ENCODE measurements around the gene PSMD13.

Gene PSMD13

DNA sequence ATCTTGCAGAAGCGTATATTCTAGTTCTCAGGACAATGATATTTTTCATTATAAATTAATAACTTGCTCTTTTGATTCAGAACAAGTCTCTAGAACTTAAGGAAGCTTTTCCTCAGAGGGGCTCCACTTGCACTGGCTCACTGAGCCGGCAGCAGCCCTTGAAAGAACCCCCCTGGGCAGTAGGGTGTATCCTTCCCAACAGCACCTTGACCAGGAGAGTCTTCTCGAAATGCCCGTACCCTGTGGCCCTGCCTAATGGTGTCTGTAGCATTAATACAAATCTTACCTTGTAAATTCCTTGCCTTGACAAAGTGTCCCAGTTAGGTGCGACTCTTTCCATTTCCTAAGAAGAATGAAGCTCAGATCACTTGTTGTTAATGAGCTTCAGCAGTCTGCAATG, 13.5 kb downstream of the PSMD13 start:
- no peak for DNase-seq (ENCODE audit: low spot score)

DNA sequence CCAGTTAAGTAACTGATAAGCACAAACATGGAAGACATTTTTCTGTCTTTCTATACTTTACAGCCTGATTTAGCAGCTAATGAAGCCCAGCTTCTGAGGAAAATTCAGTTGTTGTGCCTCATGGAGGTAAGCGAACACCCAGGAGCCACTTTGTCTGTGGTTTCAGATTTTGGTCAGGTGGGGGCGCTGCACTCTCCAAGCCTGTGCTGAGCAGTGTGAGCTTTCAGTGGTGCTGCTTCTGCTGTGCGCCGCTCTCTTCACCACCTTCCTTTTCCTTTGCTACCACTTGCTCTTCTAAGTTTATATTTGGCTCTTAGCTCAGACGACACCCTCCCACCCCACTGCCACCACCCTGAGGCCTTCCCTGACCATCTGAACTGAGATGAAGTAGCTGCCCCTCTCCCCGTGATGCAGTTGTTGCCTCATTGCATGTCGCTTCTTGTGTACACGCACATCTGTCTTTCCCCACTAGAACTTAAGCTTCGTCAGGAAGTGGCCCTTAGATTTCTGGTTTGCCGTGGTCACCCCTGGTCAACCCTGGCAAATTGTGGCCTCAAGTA, 14.0 kb downstream of the PSMD13 start:
- DNase-seq (ENCODE audit: low spot score) = no peak

DNA sequence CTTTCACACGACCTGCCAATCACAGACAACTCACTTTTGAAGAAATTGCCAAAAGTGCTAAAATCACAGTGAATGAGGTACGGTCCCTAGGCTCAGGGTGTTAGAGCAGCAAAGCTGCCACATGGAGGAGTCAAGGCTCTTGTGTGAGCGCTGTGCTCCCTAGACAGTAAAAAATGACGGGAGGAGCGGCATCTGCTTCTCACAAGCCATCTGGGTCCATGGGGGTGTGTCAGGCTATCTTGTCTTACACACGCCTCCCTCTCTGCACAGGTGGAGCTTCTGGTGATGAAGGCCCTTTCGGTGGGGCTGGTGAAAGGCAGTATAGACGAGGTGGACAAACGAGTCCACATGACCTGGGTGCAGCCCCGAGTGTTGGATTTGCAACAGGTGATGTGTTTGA, 14.8 kb downstream of the PSMD13 start:
- no peak for DNase-seq (ENCODE audit: low spot score)

DNA sequence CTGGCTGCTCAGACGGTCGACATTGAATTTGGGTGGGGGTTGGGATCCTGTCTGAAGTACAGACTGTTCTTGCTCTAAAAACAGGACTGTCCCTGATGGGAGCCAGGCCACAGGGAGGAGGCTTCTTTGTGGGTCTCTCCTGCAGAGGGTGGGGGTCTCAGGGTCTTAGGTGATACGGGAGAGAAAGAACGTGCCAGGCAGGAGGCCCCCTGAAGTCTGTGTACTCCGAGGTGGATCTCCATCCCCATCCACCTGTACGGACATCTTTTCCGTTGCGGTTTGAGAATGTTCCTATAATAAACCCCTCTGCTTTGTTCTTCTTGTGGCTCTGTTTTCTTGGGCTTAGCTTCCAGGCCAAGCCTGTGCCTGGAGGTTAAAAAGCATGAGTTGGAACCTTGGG, 15.9 kb downstream of the PSMD13 start:
- no peak for DNase-seq (ENCODE audit: low spot score)

DNA sequence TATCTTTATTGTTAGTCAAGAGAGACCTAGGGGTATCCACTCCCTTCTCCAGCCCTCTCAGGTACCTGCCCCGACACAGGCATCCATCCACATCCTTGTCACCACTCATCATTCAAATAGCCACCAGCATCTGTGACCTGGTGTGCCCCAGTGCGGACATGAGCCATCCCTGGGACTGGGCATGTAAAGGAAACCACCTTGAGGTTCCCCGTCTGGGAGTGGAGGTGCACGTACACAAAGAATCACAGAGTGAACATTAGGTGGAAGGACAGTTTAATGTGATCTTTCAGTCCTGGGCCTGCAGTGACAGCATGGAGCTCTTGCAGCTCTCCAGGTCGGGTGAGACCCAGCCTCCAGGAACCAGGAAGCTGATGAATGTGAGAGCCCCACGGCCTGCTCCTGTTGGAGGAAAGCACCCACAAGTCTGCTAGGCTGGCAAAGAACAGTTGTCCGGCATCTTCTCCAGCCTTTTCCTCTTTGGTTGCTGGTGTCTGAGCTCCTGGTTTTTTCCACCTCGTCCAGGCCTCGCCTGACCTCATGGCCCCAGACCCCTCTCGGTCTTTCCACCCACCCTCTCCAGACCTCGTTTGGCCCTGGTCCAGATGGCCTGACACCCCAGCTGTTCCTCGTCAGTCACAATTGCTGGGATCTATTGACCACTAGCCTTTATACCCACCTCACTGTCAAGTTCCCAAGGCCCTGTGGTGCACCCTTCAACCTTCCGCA, 16.5 kb downstream of the PSMD13 start:
- DNase-seq (ENCODE audit: low spot score) = no peak

DNA sequence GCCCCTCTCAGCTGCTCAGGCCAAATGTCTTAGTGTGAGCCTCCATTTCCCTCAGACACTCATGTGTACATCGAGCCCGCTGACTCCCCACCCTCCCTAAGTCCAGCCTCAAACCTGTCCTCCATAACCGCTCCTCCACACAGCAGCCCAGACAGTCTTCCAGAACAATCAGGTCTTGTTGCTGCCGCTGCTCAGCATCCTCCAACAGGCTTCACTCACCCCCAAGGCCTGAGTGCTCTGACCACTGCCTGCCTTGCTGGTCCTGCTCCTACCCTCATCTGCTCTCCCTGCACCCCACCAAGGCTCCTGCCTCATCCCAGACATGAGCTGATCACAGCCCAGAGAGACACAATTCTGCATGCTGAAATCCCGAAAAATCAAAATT, 17.1 kb downstream of the PSMD13 start:
- no peak for DNase-seq (ENCODE audit: low spot score)

DNA sequence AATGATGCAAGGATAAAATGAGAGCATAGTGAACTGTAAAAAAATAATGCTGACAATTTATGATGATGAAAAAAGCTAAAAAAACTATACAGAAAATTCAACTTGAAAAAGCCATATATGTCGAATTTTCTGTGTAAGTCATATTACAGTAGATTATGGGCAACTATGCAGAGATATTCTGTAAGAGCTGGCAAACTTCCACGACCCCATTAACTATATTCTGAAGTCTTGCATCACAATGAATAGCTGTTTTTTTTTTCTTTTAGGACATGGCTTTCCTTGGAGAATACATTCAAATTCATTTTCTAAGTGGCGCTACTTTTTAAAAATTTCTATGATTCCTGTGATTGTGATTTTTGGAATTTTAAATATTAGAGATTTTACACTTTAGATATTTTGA, 18.4 kb downstream of the PSMD13 start:
- DNase-seq (ENCODE audit: low spot score) = no peak

DNA sequence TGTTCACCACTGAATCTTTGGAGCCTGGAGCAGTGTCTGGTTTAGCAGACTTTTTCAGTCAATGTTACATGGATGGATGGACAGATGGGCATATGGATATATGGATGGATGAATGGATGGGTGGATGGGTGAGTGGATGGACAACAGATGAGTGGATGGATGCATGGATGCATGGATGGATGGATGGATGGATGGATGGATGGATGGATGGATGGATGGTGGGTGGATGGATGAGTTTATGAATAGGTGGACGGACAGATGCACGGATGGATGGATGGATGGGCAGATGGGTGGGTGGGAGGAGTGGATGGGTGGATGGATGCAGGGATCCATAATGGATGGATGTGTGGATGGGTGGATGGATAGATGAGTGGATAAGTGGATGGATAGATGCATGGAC, 19.0 kb downstream of the PSMD13 start:
- no peak for DNase-seq (ENCODE audit: low spot score)

DNA sequence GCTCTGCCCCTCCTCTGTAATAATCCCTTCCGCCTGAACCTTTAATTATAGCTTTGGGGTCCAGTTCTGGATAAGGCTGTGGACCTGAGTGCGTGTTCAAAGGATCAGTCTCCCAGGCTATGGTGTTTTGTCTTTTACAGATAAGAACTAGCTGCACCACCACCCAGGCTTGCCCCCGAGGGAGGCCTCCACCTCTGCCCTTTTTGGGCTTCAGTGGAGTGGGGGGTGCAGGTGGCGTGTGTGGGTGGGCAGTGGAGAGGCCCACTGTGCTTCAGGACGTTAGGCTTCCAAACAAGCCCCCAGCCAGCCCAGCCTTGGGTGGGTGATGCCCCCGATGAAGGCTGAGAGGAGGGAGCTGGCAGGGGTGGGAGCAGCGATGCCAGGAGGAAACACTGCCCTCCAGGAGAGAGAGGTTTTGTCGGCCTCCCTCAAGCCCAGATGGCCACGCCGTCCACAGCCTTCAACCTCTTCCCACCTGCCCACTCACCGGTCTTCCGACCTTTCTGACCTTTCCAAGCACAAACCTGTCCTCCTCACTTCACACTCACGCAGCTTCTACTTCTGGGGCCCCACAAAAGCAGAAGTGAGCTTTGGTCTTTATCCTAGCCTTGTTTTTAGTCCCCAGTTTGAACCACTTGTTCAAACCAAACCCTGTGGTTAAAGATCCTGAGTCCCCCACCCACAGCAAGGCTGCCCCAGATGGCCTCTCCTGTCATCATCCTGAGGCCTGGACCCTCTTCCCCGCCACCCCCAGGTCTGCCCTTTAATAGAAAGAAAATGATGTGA, 20.4 kb downstream of the PSMD13 start:
- DNase-seq (ENCODE audit: low spot score) = no peak

DNA sequence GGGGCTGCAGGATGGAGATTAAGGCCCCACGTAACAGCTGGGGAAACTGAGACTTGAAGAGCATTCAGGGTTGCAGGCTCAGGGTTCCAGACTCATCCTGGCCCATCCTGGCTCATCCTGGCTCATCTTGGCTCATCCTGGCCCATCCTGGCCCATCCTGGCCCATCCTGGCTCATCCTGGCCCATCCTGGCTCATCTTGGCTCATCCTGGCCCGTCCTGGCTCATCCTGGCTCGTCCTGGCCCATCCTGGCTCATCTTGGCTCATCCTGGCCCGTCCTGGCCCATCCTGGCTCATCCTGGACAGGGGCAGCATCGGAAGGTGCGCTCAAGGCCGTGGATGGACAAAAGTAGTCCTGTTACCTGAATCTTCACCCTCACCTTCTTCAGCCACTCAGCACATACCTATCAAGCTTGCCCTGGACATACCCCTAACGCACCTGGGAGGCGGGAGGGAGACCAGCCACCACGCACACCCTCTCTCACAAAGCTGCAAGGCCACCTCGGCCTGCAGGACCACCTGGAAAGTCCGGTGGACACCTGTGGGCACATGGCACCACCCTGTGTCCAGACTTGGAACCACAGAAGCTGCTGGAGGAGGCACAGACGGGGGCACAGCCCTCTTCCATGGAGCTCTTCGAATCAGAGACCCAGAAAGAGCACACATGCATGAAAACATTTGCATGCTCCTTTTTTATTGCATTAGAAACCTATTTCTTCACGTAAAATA, 21.2 kb downstream of the PSMD13 start:
- no peak for DNase-seq (ENCODE audit: low spot score)

DNA sequence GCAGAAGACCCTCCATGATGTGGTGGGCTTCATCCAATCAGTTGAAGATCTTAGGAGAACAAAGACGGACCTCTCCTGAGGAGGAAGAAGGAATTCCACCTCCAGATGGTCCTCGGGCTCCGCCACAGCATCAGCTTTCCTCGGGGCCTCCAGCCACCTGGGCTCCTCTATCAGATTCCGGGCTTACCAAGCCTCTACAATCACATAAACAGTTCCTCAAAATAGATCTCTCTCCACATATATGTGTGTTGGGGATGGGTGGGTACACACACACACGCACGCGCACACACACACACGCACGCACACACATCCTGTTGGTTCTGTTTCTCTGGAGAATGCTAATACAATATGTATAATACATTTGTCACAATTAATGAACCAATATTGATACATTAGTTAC, 22.6 kb downstream of the PSMD13 start:
- no peak for DNase-seq (ENCODE audit: low spot score)

DNA sequence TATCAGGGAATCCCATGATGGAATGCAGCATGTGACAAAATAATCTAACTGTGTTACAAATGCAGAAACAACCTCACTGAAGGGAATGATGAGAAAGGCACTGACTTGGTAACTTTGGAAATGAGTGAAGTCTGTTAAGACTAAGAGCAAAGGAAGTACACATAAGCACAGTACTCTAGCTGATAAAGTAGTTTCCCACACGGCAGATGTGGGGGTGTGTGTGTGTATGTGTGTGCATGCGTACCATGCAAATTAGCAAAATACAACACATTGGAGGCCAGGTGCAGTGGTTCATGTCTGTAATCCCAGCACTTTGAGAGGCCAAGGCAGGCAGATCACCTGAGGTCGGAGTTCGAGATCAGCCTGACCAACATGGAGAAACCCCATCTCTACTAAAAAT, 24.8 kb downstream of the PSMD13 start:
- no peak for DNase-seq (ENCODE audit: low spot score)

DNA sequence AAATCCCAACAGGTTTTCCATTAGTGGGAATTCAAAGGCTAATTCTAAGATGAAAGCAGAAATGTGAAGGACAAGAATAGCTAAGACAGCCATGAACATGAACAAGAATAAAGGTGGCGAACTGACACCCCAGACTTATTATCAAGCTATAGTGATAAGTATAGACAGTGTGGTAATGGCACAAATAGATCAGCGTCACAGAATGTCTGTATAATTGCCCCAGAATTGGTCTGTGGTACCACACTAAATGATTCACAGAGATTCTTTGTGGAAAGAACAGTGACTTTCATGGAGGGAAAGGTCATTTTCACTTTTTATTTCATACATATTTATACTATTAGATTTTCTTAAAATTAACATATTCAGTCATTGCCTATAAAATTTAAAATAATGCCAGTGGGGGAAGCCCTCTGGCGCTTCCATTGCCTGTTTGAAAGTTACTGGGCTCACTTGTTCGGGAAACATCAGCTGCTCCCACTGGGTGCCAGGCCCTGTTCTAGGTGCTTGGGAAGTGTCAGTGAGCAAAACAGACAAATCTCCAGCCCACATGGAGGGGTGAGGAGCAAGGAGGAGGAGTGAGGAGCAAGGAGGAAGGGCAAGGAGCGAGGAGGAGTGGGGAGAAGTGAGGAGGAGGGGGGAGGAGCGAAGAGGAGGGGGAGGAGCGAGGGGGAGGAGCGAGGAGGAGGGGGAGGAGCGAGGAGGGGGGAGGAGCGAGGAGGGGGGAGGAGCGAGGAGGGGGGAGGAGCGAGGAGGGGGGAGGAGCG, 30.1 kb downstream of the PSMD13 start:
- DNase-seq (ENCODE audit: low spot score) = no peak

DNA sequence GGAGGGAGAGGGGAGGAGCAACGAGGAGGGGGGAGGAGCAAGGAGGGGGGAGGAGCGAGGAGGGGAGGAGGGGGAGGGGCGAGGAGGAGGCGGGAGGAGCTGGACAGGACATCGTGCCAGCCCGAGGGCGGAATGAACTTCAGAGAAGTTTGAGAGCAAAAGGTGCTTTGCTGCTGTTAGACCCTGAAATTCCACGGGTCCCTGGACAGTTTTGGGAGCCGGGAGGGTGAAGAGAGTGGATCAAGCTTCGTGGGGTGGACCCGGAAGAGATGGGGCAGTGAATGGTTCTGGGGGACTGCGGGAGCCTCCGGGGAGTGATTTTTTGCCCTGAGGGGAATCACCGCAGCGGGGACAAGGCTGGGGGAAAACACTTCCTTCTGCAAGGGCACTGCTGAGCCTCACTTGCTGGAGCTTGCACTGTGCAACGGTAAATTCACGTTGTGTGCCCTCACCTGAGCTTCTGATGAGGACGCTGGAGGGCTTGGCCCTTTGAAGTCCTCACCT, 30.8 kb downstream of the PSMD13 start:
- no peak for DNase-seq (ENCODE audit: low spot score)

DNA sequence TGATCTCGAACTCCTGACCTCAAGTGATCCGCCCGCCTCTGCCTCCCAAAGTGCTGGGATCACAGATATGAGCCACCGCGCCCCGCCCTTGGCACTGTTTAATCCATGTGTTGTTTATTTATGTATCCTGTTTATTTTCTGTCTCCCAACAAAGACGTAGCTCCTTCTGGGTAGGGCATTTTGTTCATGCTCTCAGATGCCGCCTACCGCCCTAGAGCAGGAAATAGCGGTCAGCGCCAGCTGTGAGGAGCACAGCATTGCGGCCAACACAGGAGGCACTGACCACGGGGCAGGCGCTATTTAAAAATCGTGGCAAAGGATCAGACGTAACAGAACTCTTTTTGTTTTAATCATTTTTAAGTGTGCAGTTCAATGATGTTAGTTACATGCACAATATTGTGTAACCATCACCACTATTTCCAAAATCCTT, 32.0 kb downstream of the PSMD13 start:
- DNase-seq (ENCODE audit: low spot score) = peak; percentile 30

DNA sequence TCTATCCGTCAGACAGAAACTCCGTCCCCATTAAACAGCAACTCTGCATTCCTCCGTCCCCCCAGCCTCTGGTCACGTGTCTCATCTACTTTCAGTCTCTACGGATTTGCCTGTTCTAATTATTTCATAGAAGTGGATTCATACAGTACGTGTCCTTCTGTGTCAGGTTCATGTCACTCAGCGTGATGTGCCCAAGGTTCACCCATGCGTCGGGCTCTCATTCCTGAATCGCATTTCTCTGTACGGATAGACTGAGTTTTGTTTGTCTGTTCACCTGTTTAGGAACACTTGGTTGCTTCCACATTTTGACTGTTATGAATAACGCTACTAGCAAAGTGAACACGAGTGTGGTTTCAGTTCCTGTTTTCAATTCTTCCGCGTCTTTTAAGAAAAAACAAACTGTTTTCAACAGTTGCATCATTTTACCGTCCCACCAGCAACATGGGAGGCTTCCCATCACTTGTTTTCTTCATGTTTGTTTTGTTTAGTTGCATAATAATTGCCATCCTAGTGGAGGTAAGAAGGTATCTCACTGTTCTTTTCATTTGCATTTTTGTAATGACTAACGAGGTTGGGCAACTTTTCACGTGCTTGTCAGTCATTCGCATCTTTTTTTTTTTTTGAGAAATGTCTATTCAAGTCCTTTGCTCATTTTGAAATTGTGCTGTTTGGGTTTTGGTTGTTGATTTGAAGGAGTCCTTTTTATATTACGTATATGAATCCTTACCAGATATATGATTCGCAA, 32.5 kb downstream of the PSMD13 start:
- DNase-seq (ENCODE audit: low spot score) = peak; percentile 25

DNA sequence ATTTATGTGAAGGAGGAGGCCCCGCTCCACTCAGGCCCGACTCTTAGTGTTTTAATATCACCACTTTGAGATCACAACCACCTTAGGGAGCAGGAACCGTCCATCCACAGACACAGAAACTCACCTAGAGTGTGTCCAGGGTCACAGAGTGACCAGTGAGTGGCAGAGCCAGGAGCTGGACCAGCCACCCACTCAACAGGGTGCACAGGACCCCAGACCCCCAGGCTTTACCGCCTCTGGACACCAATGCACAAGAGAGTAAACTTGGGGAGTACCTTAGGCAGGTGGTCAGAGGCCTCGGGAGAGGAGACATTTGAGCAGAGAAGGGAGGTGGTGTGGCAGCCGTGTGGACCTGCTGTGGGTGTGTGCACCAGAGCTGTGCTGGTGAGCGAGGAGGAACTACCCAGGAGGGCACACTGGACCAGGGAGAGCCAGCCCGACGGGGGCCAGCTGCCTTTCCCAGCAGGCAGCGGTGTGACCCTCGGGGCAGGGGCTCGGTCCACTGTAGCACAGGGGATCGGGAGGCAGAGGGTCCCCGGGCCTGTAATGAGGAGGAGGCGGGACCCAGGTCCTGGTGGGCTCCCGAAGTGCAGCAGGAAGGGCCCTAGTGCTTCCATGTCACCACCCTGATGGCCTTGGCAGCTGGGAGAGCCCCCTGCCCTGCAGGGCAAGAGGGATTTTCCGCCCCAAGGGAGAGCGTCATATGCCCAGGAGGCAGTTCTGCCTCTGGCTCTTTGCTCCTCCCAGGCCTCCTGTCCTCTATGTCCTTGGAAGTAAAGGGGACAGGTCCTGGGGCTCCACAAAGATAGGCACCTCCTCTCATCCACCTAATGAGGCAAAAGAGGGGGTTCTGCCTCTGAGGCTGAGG, 33.9 kb downstream of the PSMD13 start:
- DNase-seq (ENCODE audit: low spot score) = no peak

DNA sequence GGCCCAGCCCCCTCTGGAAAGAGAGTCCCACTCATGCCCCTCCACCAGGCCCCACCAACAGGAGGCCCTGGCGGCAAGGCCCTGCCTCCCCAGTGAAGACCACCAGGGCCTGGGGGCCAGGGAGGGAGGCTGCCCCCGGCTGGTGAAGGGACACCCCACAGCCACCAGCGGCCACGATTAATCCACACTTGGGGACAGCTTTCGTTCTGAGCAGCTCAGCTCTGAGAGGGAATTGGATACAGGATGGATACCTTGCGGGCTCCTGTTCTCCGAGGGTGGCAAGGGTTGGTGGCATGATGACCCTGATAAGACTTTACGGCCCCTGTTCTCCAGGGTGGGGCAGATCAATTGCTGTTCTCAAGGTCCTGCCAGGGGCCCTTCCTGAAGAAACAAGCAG, 34.5 kb downstream of the PSMD13 start:
- DNase-seq (ENCODE audit: low spot score) = no peak

DNA sequence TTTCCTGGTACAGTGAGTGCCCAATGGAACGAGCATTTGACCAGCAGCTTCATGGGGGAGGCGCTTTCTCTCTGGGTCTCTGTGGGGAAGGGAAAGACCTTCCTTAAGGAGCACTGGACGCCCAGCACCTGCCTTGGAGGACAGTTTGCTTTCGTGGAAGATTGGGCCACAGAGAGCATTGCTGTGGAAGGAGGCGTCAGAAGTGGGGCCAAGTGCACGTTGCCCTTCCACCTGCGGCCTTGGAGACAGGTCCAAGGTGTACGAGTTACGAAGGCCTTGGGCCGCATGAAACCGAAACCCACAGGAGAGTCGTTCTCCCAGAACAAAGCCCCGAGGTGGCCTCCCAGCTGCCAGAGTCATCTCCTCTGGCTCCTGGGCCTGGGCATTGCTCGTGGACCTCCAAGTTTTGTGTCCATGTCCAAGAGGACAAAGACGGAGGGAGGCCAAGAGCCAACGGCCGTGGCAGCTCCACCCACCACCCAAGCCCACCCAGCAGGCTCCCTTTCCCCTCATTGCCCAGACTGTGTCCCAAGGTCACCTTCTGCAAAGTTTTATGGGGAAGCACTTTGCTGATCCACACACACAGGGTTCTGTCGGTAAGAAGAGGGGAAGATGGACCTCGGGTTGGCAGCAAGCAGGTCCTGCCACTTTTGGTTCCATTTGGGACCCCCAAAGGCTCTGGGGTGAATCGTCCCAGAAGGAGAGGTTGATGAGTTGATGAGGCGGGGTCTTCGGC, 35.6 kb downstream of the PSMD13 start:
- DNase-seq (ENCODE audit: low spot score) = no peak

DNA sequence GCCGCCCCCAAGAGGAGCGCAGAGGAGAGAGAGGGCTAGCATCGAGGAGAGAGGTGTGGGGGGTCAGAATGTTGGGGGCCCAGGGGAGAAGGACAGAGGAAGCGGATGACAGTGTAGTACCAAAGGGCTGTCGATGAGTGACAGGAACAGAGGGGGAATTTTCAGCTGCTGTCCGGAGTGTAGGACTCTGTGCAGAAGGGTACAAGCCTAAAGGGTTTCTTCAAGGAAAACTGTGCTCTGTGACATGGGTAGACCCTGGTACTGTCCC, 36.1 kb downstream of the PSMD13 start:
- DNase-seq (ENCODE audit: low spot score) = no peak
